ENCODE data around the gene KIF26B.

The KIF26B gene

GRCh38 chr1:245363461-245364200 is 208.8 kb downstream of the KIF26B start:
- no peak for DNase-seq (ENCODE audit: insufficient read length, low spot score)
- no peak for FAIRE-seq
- TF ChIP-seq CTCF (IDR thresholded peaks at IDR 0.05; ENCODE audit: insufficient read depth, missing control alignments) = peak; percentile 26

- DNase-seq (ENCODE audit: insufficient read length, low spot score) (no peak), FAIRE-seq (no peak)
- no peak for TF ChIP-seq CTCF (IDR thresholded peaks at IDR 0.05; ENCODE audit: insufficient read depth, missing control alignments)
Observed at GRCh38 chr1:245365095-245366020, 210.6 kb downstream of the KIF26B start.

- DNase-seq (ENCODE audit: insufficient read length, low spot score) (no peak), FAIRE-seq (no peak)
- no peak for TF ChIP-seq CTCF (IDR thresholded peaks at IDR 0.05; ENCODE audit: insufficient read depth, missing control alignments)
Observed at GRCh38 chr1:245366886-245367285, 212.1 kb downstream of the KIF26B start.

GRCh38 chr1:245370175-245370825 is 215.5 kb downstream of the KIF26B start:
- FAIRE-seq (peak; percentile 69), DNase-seq (ENCODE audit: insufficient read length, low spot score) (no peak)
- TF ChIP-seq CTCF (IDR thresholded peaks at IDR 0.05; ENCODE audit: insufficient read depth, missing control alignments) = no peak

GRCh38 chr1:245370905-245371581 is 216.3 kb downstream of the KIF26B start:
- no peak for TF ChIP-seq CTCF (IDR thresholded peaks at IDR 0.05; ENCODE audit: insufficient read depth, missing control alignments)
- FAIRE-seq (no peak), DNase-seq (ENCODE audit: insufficient read length, low spot score) (no peak)

GRCh38 chr1:245373131-245373530 is 218.3 kb downstream of the KIF26B start:
- FAIRE-seq (no peak), DNase-seq (ENCODE audit: insufficient read length, low spot score) (no peak)
- TF ChIP-seq CTCF (IDR thresholded peaks at IDR 0.05; ENCODE audit: insufficient read depth, missing control alignments) = no peak
